Vagina (tissue), 2 donors: ENCODE measurements around the gene MYO7B.

Experiments
- CTCF ChIP-seq, 3 experiments: fragments of 450-650 bp in 2 of 3; fragments of 200-600 bp in 1 of 3; sonication (generic) in 1 of 3; IDR thresholded peaks; one replicate each; pipeline ENCODE4 v1.5.1; 2017 to 2019; ENCODE audit warnings: antibody characterized with exemption in 3 of 3, mild to moderate bottlenecking in 2 of 3, moderate library complexity in 2 of 3
- POLR2A ChIP-seq, 2 donors: fragments of 450-650 bp; IDR thresholded peaks; one replicate each; pipeline ENCODE4 v1.6.1; 2017; ENCODE audit warnings: antibody characterized with exemption in 2 of 2, mild to moderate bottlenecking in 2 of 2, moderate library complexity in 2 of 2

GRCh38 chr2:127679680-127680361, 144.3 kb downstream of the MYO7B start:
- TF ChIP-seq CTCF (IDR thresholded peaks at IDR 0.05) (no peak), POLR2A (IDR thresholded peaks at IDR 0.05) (no peak)
